ENCODE data around the gene ATP2B2. TPM values are rescaled to one million over a fixed set of nuclear protein-coding genes. Genes with fewer than 3 reads are reported as not detected.

ATP2B2 gene
- total and polyA plus RNA-seq, 10 of the 15 experiments (the other 5 are each of a cell fraction or from before 2014, with no cell fraction given): 0.04 TPM; not detected in 9

- no peak for TF ChIP-seq RFX5 (IDR thresholded peaks at IDR 0.05; ENCODE audit: low read depth, low read length)
Measured at GRCh38 chr3:10312391-10312790, 193.0 kb downstream of the ATP2B2 start (continued).

GRCh38 chr3:10311710-10312109, 193.7 kb downstream of the ATP2B2 start:
- 84% methylated on average over 13 of the region's 13 CpGs for WGBS (ENCODE audit: insufficient coverage, insufficient replicate concordance, low lambda C conversion rate, missing lambda C conversion rate)
- Histone ChIP-seq H3K27me3 (replicated peaks in 1 of 2; ENCODE audit: control insufficient read depth in 2 of 2, insufficient read depth in 2 of 2, low read length in 1 of 2) (no peaks in the 10 kb centered on the region), H3K9me3 (replicated peaks; ENCODE audit: control insufficient read depth, insufficient read depth, low read length) (no peaks in the 10 kb centered on the region), H3K4me3 (no peak overlapping the region), H2AFZ (ENCODE audit: control insufficient read depth, low read depth, low read length) (no peak overlapping the region), H3K27ac (ENCODE audit: control insufficient read depth, insufficient read depth) (no peak overlapping the region), H3K4me1 (ENCODE audit: control insufficient read depth, insufficient read depth, low read length) (no peaks in the 10 kb centered on the region), H4K20me1 (ENCODE audit: control insufficient read depth, insufficient read depth) (no peaks in the 10 kb centered on the region), H3K79me2 (ENCODE audit: control insufficient read depth, insufficient read depth, low read length) (no peaks in the 10 kb centered on the region; the same call in 1 of the 2 replicates), H3K4me2 (ENCODE audit: control insufficient read depth, insufficient read depth) (no peak overlapping the region), H3K36me3 (ENCODE audit: control insufficient read depth in 2 of 2, insufficient read depth in 2 of 2, low read length in 1 of 2) (peaks cover 19 to 51% of the 10 kb centered on the region in 2 experiments), H3K9ac (ENCODE audit: control insufficient read depth, insufficient read depth, low read length) (no peak overlapping the region)
- POLR2A ChIA-PET: no interaction called here
- FAIRE-seq: no peak
- TF ChIP-seq CBFB (IDR thresholded peaks at IDR 0.05; ENCODE audit: low read depth) (no peak), STAT3 (IDR thresholded peaks at IDR 0.05; ENCODE audit: low read depth, low read length) (no peak), ATF7 (IDR thresholded peaks at IDR 0.05; ENCODE audit: low read depth) (no peak), BHLHE40 (IDR thresholded peaks at IDR 0.05; ENCODE audit: borderline replicate concordance in 1 of 2, low read depth in 2 of 2, low read length in 1 of 2) (no peak), MYB (IDR thresholded peaks at IDR 0.05; ENCODE audit: borderline replicate concordance, low read depth, low read length) (no peak), KAT2A (conservative IDR thresholded peaks at IDR 0.05; ENCODE audit: control insufficient read depth, low read depth, low read length) (no peak), SIX5 (IDR thresholded peaks at IDR 0.05; ENCODE audit: low read depth, low read length, severe bottlenecking) (no peak), RBBP5 (conservative IDR thresholded peaks at IDR 0.05) (no peak), BACH1 (IDR thresholded peaks at IDR 0.05; ENCODE audit: borderline replicate concordance) (no peak), SMAD1 (IDR thresholded peaks at IDR 0.05; ENCODE audit: low read depth, partially characterized antibody) (no peak)
- SMC1A ChIA-PET (ENCODE audit: uncharacterized antibody, unreplicated experiment): no interaction called here
- no peak for DNase-seq (ENCODE audit: low read depth, low spot score)
- in situ Hi-C loops (cut with MboI) (no loop called here), intact Hi-C loops (cut with micrococcal nuclease; ENCODE audit: unreplicated experiment) (no loop called here)
- no peak; the same call in 2 of the 3 replicates for ATAC-seq
- RAD21 ChIA-PET (ENCODE audit: unreplicated experiment): no interaction called here
- CTCF ChIA-PET: interaction anchor here (0.6 kb wide), 1 partner anchor 1028 kb away, joined by 3 read pairs; no protein-coding TSS in a partner anchor
- no TSS peak for BruUV-seq (replicated peaks)
